Smooth muscle cell (in vitro differentiated cells): ENCODE data around the gene RGS7. TPM values are rescaled to one million over a fixed set of nuclear protein-coding genes. Genes with fewer than 3 reads are reported as not detected.
"Not testable (repeated sequence)": the region's sequence is repeated elsewhere in the genome, so short reads cannot be mapped to it uniquely, and the experiment has no call there.

Experiments
- DNase-seq: peaks from one replicate; lab custom pipeline; 2025; ENCODE audit not compliant: unreplicated experiment; lab: John Stamatoyannopoulos, UW
- H2AFZ ChIP-seq: fragments of 200-600 bp; sonication (generic); 2 replicates; pipeline ENCODE4 v1.6.0; 2016; ENCODE audit warnings: antibody characterized with exemption, low read depth, mild to moderate bottlenecking
- H3F3A ChIP-seq: fragments of 200-600 bp; sonication (generic); 2 replicates; pipeline ENCODE4 v1.6.0; 2017; ENCODE audit warnings: antibody characterized with exemption, low read depth
- H3K27ac ChIP-seq: fragments of 200-600 bp; sonication (generic); 2 replicates; pipeline ENCODE4 v1.5.1; 2016; ENCODE audit warnings: low read depth, mild to moderate bottlenecking
- H3K27me3 ChIP-seq: fragments of 200-600 bp; sonication (generic); 2 replicates; pipeline ENCODE4 v1.6.1; 2016; ENCODE audit warnings: low read depth, mild to moderate bottlenecking
- H3K36me3 ChIP-seq: fragments of 200-600 bp; sonication (generic); 2 replicates; pipeline ENCODE4 v1.5.1; 2016; ENCODE audit warnings: low read depth
- H3K4me1 ChIP-seq: fragments of 200-600 bp; sonication (generic); 2 replicates; pipeline ENCODE4 v1.5.1; 2016; ENCODE audit warnings: low read depth
- H3K4me2 ChIP-seq: fragments of 200-600 bp; sonication (generic); 2 replicates; pipeline ENCODE4 v1.6.0; 2016; ENCODE audit warnings: mild to moderate bottlenecking
- H3K4me3 ChIP-seq: fragments of 200-600 bp; sonication (generic); 2 replicates; pipeline ENCODE4 v1.5.1; 2016; ENCODE audit warnings: mild to moderate bottlenecking
- H3K79me2 ChIP-seq: fragments of 200-600 bp; sonication (generic); 2 replicates; pipeline ENCODE4 v1.6.0; 2016; ENCODE audit warnings: low read depth, mild to moderate bottlenecking
- H3K9ac ChIP-seq: fragments of 200-600 bp; sonication (generic); 2 replicates; pipeline ENCODE4 v1.6.0; 2016; ENCODE audit warnings: low read depth
- H3K9me3 ChIP-seq: fragments of 200-600 bp; sonication (generic); replicated peaks from 2 replicates; pipeline ENCODE4 v1.5.1; 2016; ENCODE audit warnings: low read depth
- H4K20me1 ChIP-seq: fragments of 200-600 bp; sonication (generic); 2 replicates; pipeline ENCODE4 v1.6.0; 2016; ENCODE audit warnings: low read depth
- CTCF ChIP-seq: fragments of 200-600 bp; sonication (generic); IDR thresholded peaks from 2 replicates; pipeline ENCODE4 v1.5.1; 2017; ENCODE audit warnings: borderline replicate concordance, mild to moderate bottlenecking, antibody characterized with exemption; ENCODE audit not compliant: insufficient read depth, poor library complexity, severe bottlenecking
- WGBS: methylation state at CpG from one replicate; pipeline ENCODE4 v1.1.7; 2016; ENCODE audit warnings: low lambda C conversion rate; 5-methylcytosine and 5-hydroxymethylcytosine counted together
- polyA plus RNA-seq: library from polyadenylated mRNA; unstranded; fragments of >200 nt; fragmentation: Nextera tagmentation; extraction: Ambion mirVana; gene quantifications from 2 replicates; pipeline ENCODE4 v1.2.1, GENCODE V29; 2016
- total RNA-seq: library from RNA; depleted of rRNA; stranded (reverse); fragments of >200 nt; gene quantifications from 2 replicates; pipeline ENCODE4 v1.2.3, GENCODE V29; 2014

The RGS7 gene
- total and polyA plus RNA-seq, 2 experiments from 2014 or later, result 0.16 TPM; not detected in 1

GRCh38 chr1:241143765-241144442 is 213.1 kb downstream of the RGS7 start:
- Histone ChIP-seq H3K36me3 (no peaks in the 10 kb centered on the region), H4K20me1 (no peaks in the 10 kb centered on the region), H3F3A (no peaks in the 10 kb centered on the region), H3K79me2 (no peaks in the 10 kb centered on the region), H3K27ac (no peak overlapping the region), H3K4me1 (no peaks in the 10 kb centered on the region), H3K4me3 (no peak overlapping the region), H3K9ac (no peak overlapping the region), H2AFZ (no peak overlapping the region), H3K4me2 (no peak overlapping the region), H3K9me3 (no peaks in the 10 kb centered on the region), H3K27me3 (no peaks in the 10 kb centered on the region)
- 90% methylated on average over 5 of the region's 5 CpGs for WGBS
- TF ChIP-seq CTCF, result no peak
- no peak for DNase-seq

GRCh38 chr1:241142493-241142892 is 214.5 kb downstream of the RGS7 start:
- no peak overlapping the region for H3K27ac ChIP-seq
- no peaks in the 10 kb centered on the region for H3K4me1 ChIP-seq
- TF ChIP-seq CTCF, result no peak
- H3K9me3 ChIP-seq, result no peaks in the 10 kb centered on the region
- H3K9ac ChIP-seq, result no peak overlapping the region
- H2AFZ ChIP-seq, result no peak overlapping the region
- WGBS, result 78% methylated on average over 4 of the region's 4 CpGs
- H3F3A ChIP-seq, result no peaks in the 10 kb centered on the region
- DNase-seq, result no peak
- H3K36me3 ChIP-seq, result no peaks in the 10 kb centered on the region
- H3K27me3 ChIP-seq, result no peaks in the 10 kb centered on the region
- H4K20me1 ChIP-seq, result no peaks in the 10 kb centered on the region
- H3K79me2 ChIP-seq, result no peaks in the 10 kb centered on the region
- H3K4me2 ChIP-seq, result no peak overlapping the region
- H3K4me3 ChIP-seq, result no peak overlapping the region

DNA sequence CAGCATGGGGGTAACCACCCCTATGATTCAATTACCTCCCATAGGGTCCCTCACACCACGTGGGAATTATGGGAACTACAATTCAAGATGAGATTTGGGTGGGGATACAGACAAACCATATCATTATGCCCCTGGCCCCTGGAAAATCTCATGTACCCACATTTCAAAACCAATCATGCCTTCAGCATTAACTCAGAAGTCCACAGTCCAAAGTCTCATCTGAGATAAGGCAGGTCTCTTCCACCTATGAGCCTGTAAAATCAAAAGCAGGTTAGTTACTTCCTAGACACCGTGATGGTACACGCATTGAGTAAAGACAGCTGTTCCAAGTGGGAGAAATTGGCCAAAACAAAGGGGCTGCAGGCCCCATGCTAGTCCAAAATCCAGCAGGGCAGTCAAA is 215.4 kb downstream of the RGS7 start:
- H2AFZ ChIP-seq, H3K9me3 ChIP-seq, H4K20me1 ChIP-seq, H3K4me3 ChIP-seq, H3K9ac ChIP-seq, H3K36me3 ChIP-seq, H3K27ac ChIP-seq, H3K79me2 ChIP-seq, H3K4me1 ChIP-seq, DNase-seq, H3F3A ChIP-seq, H3K4me2 ChIP-seq, H3K27me3 ChIP-seq: not testable (repeated sequence)
- WGBS, result 89% methylated on average over 3 of the region's 3 CpGs

DNA sequence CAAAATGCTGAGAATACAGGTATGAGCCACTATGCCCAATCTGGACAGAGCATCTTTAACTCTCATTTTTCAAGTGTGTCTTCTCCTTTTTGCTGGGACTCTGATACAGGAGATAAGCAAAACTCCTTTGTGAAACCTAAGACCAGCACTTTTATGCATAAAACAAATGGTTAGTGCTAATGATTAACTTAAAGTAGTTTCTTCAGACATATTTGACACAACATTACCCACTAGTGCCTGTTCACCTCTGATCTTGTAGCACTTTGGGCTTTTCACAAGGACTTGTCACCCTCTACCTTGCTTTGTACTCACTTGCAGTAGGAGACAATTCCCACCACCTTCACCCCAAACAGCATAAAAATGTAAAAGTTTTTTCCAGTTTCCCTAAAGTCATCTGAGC is 216.3 kb downstream of the RGS7 start:
- Histone ChIP-seq H4K20me1 (no peaks in the 10 kb centered on the region), H3F3A (no peaks in the 10 kb centered on the region), H3K9ac (no peak overlapping the region), H3K27me3 (no peaks in the 10 kb centered on the region), H3K4me1 (no peaks in the 10 kb centered on the region), H3K79me2 (no peaks in the 10 kb centered on the region), H2AFZ (no peak overlapping the region), H3K36me3 (no peaks in the 10 kb centered on the region), H3K27ac (no peak overlapping the region), H3K4me3 (no peak overlapping the region), H3K4me2 (no peak overlapping the region), H3K9me3 (no peaks in the 10 kb centered on the region)
- TF ChIP-seq CTCF, result no peak
- DNase-seq, result no peak
